ENCODE results near the gene BCKDK.

BCKDK gene

DNA sequence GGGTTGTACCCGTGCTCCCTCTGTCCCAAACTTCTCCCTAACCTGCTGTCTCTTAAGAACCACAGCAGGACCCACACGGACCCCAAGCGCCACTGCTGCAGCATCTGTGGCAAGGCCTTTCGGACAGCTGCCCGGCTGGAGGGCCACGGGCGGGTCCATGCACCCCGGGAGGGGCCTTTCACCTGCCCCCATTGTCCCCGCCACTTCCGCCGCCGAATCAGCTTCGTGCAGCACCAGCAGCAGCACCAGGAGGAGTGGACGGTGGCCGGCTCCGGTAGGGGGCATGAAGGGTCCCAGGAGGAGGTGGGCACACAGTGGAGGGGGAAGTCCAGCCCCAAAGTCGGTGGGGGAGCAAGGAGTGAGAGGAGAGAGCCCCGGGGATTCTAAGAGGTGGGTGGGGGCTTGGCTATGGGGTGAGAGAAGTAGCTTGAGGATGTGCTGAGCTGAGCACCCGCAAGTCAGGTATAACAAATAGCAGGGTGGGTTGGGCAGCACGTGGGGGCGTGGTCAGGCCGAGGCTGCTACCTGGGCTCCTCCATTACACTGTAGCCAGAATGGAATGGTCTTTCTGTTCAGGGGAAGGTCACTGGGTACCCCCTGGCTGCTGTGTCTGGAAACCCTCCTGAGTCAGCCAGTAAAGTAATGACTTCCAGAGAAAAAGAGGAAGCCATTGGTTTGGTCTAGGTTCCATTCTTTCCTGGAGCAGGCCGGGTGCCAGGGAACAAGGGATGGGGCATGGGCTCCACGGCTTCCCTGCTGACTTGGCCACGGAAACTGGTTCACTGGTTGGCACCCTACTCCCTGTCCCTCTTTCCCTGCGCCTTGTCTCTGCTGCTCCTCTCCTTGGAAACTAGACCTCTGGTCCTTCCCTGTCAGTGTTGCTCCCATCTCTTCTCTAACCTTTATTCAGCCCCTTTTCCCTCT, 26.5 kb upstream of the BCKDK start:
- Histone ChIP-seq H3K4me3 (replicated peaks; ENCODE audit: insufficient read depth, low read length) (no peak overlapping the region), H3K27ac (replicated peaks) (no peak overlapping the region), H3K27me3 (ENCODE audit: insufficient read depth, poor library complexity, severe bottlenecking) (no peaks in the 10 kb centered on the region)
- TF ChIP-seq, protein P1, sequence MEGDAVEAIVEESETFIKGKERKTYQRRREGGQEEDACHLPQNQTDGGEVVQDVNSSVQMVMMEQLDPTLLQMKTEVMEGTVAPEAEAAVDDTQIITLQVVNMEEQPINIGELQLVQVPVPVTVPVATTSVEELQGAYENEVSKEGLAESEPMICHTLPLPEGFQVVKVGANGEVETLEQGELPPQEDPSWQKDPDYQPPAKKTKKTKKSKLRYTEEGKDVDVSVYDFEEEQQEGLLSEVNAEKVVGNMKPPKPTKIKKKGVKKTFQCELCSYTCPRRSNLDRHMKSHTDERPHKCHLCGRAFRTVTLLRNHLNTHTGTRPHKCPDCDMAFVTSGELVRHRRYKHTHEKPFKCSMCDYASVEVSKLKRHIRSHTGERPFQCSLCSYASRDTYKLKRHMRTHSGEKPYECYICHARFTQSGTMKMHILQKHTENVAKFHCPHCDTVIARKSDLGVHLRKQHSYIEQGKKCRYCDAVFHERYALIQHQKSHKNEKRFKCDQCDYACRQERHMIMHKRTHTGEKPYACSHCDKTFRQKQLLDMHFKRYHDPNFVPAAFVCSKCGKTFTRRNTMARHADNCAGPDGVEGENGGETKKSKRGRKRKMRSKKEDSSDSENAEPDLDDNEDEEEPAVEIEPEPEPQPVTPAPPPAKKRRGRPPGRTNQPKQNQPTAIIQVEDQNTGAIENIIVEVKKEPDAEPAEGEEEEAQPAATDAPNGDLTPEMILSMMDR (IDR thresholded peaks at IDR 0.05; ENCODE audit: insufficient read depth, low read length), result no peak
- TF ChIP-seq, protein P2, sequence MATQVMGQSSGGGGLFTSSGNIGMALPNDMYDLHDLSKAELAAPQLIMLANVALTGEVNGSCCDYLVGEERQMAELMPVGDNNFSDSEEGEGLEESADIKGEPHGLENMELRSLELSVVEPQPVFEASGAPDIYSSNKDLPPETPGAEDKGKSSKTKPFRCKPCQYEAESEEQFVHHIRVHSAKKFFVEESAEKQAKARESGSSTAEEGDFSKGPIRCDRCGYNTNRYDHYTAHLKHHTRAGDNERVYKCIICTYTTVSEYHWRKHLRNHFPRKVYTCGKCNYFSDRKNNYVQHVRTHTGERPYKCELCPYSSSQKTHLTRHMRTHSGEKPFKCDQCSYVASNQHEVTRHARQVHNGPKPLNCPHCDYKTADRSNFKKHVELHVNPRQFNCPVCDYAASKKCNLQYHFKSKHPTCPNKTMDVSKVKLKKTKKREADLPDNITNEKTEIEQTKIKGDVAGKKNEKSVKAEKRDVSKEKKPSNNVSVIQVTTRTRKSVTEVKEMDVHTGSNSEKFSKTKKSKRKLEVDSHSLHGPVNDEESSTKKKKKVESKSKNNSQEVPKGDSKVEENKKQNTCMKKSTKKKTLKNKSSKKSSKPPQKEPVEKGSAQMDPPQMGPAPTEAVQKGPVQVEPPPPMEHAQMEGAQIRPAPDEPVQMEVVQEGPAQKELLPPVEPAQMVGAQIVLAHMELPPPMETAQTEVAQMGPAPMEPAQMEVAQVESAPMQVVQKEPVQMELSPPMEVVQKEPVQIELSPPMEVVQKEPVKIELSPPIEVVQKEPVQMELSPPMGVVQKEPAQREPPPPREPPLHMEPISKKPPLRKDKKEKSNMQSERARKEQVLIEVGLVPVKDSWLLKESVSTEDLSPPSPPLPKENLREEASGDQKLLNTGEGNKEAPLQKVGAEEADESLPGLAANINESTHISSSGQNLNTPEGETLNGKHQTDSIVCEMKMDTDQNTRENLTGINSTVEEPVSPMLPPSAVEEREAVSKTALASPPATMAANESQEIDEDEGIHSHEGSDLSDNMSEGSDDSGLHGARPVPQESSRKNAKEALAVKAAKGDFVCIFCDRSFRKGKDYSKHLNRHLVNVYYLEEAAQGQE (IDR thresholded peaks at IDR 0.05; ENCODE audit: insufficient replicate concordance, low read depth), result no peak
- TF ChIP-seq POLR2AphosphoS5 (IDR thresholded peaks at IDR 0.05; ENCODE audit: low read depth), result peak; percentile 12; the same call in 1 of the 2 replicates
- TF ChIP-seq GABPA (IDR thresholded peaks at IDR 0.05; ENCODE audit: low read depth), result no peak
- peak; percentile 89 for TF ChIP-seq SPI1 (IDR thresholded peaks at IDR 0.05; ENCODE audit: borderline replicate concordance, low read depth)
- no peak for DNase-seq (ENCODE audit: low read depth in 1 of 2, low spot score in 1 of 2)

DNA sequence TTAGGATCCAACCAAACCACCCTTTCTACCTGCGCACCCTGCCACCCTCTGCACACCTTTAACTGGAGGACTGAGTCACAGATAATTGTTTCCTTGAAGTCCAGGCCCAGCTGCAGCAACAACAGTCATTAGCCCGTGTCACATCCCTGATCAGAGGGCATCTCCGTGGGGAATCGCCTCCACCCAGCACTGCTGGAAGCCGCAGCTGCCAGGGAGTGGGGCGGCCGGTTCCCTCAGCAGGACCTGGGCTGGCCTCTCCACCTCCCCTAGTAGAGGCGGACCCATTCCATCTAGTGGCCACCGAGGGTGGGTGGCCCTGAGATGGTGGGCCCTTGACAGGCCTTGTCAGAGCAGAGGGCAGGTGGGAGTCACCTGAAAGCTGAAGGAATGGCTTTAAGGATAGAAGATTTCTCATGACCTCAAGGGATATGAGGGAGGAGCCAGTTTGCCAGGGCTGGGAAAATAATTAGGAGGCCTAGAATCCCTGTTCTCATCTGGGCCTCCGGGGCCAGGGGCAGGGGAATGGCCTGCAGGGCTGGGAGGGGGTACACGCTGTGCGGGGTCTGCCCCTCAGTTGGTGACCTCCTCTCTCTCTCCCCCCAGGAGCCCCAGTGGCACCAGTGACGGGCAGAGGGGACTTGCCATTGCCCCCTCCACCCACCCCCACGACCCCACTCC, 25.7 kb upstream of the BCKDK start:
- no peak for DNase-seq (ENCODE audit: low read depth in 1 of 2, low spot score in 1 of 2)
- no peak for TF ChIP-seq POLR2AphosphoS5 (IDR thresholded peaks at IDR 0.05; ENCODE audit: low read depth)
- TF ChIP-seq SPI1 (IDR thresholded peaks at IDR 0.05; ENCODE audit: borderline replicate concordance, low read depth), result no peak
- TF ChIP-seq, protein P1 (IDR thresholded peaks at IDR 0.05; ENCODE audit: insufficient read depth, low read length), result no peak
- no peak for TF ChIP-seq GABPA (IDR thresholded peaks at IDR 0.05; ENCODE audit: low read depth)
- TF ChIP-seq, protein P2 (IDR thresholded peaks at IDR 0.05; ENCODE audit: insufficient replicate concordance, low read depth), result no peak
- no peak overlapping the region for H3K27ac ChIP-seq (replicated peaks)
- no peaks in the 10 kb centered on the region for H3K27me3 ChIP-seq (ENCODE audit: insufficient read depth, poor library complexity, severe bottlenecking)
- H3K4me3 ChIP-seq (replicated peaks; ENCODE audit: insufficient read depth, low read length), result no peak overlapping the region

DNA sequence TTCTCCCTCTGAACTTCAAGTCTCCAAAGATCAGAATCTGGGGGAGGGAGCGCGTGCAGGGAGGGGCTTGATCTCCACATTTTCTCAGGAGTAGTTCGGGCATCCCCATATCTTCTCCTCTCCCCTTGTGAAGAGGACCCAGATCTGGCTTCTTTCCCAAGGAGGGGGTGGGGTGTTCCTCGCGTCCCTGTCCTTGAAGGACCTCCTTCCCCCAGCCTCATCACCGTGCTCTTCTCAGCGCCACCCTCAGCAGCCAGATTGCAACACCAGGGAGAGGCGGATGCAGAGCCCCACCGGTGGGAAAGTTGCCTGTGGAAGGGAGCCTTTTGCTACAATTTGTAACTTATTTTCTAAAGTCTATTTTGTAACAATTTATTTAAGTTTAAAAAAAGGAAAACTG, 25.1 kb upstream of the BCKDK start:
- DNase-seq (ENCODE audit: low read depth in 1 of 2, low spot score in 1 of 2), result no peak
- Histone ChIP-seq H3K27ac (replicated peaks) (no peak overlapping the region), H3K4me3 (replicated peaks; ENCODE audit: insufficient read depth, low read length) (no peak overlapping the region), H3K27me3 (ENCODE audit: insufficient read depth, poor library complexity, severe bottlenecking) (no peaks in the 10 kb centered on the region)
- TF ChIP-seq, protein P2 (IDR thresholded peaks at IDR 0.05; ENCODE audit: insufficient replicate concordance, low read depth), result no peak
- TF ChIP-seq GABPA (IDR thresholded peaks at IDR 0.05; ENCODE audit: low read depth) (no peak), POLR2AphosphoS5 (IDR thresholded peaks at IDR 0.05; ENCODE audit: low read depth) (no peak), SPI1 (IDR thresholded peaks at IDR 0.05; ENCODE audit: borderline replicate concordance, low read depth) (no peak)
- TF ChIP-seq, protein P1 (IDR thresholded peaks at IDR 0.05; ENCODE audit: insufficient read depth, low read length), result no peak

Measured in HL-60 (cell line).